DOHH2 (cell line): ENCODE measurements around the gene RBP4.

Source experiments
- EZH2phosphoT487 ChIP-seq: fragments of 200-600 bp; sonication (generic); IDR thresholded peaks from 2 replicates; pipeline ENCODE4 v1.6.1; 2017; ENCODE audit warnings: borderline replicate concordance, mild to moderate bottlenecking, antibody characterized with exemption, low read length, moderate library complexity, mixed read lengths
- TF ChIP-seq, protein P1 (sequence below): fragments of 200-600 bp; sonication (generic); IDR thresholded peaks from one replicate; pipeline ENCODE4 v1.5.1; 2014; ENCODE audit warnings: antibody characterized with exemption, mild to moderate bottlenecking, low read depth, low read length; ENCODE audit not compliant: poor library complexity, severe bottlenecking

DNA sequence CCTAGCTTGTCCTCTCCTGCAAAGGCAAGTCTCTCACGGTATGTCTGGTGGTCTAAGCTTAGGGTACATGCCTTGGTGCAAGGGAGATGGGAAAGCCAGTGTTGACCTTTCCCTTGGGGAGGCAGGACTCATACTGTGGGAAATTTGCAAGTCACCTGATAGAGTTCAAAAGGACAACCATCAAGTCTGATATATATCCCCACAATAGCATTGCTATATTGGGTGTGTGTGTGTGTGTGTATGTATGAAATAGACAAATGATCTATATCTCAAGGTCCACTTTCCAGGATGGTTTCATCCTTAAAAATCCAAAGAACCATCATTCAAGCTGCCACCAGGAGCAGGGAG is 46.7 kb downstream of the RBP4 start:
- TF ChIP-seq, protein P1, sequence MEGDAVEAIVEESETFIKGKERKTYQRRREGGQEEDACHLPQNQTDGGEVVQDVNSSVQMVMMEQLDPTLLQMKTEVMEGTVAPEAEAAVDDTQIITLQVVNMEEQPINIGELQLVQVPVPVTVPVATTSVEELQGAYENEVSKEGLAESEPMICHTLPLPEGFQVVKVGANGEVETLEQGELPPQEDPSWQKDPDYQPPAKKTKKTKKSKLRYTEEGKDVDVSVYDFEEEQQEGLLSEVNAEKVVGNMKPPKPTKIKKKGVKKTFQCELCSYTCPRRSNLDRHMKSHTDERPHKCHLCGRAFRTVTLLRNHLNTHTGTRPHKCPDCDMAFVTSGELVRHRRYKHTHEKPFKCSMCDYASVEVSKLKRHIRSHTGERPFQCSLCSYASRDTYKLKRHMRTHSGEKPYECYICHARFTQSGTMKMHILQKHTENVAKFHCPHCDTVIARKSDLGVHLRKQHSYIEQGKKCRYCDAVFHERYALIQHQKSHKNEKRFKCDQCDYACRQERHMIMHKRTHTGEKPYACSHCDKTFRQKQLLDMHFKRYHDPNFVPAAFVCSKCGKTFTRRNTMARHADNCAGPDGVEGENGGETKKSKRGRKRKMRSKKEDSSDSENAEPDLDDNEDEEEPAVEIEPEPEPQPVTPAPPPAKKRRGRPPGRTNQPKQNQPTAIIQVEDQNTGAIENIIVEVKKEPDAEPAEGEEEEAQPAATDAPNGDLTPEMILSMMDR: no peak
- TF ChIP-seq EZH2phosphoT487: no peak
